Stomach (tissue), 4 donors: ENCODE measurements around the gene MFGE8.

Source experiments
- EP300 ChIP-seq: sonication (generic); formaldehyde crosslinking; IDR thresholded peaks from one replicate; pipeline ENCODE4 v1.6.1; 2017; ENCODE audit warnings: antibody characterized with exemption
- POLR2A ChIP-seq, 4 donors: fragments of 450-650 bp; IDR thresholded peaks; one replicate each; pipeline ENCODE4 v1.6.1; 2016; ENCODE audit warnings: antibody characterized with exemption in 4 of 4, control low read depth in 2 of 4, mild to moderate bottlenecking in 1 of 4, moderate library complexity in 1 of 4
- TF ChIP-seq, protein P1 (sequence below), 7 experiments: fragments of 450-650 bp in 4 of 7; fragments of 200-600 bp in 3 of 7; sonication (generic) in 3 of 7; IDR thresholded peaks; one replicate each; pipeline ENCODE4 v1.5.1; 2016 to 2019; ENCODE audit warnings: antibody characterized with exemption in 7 of 7, control low read depth in 2 of 7, mild to moderate bottlenecking in 1 of 7

DNA sequence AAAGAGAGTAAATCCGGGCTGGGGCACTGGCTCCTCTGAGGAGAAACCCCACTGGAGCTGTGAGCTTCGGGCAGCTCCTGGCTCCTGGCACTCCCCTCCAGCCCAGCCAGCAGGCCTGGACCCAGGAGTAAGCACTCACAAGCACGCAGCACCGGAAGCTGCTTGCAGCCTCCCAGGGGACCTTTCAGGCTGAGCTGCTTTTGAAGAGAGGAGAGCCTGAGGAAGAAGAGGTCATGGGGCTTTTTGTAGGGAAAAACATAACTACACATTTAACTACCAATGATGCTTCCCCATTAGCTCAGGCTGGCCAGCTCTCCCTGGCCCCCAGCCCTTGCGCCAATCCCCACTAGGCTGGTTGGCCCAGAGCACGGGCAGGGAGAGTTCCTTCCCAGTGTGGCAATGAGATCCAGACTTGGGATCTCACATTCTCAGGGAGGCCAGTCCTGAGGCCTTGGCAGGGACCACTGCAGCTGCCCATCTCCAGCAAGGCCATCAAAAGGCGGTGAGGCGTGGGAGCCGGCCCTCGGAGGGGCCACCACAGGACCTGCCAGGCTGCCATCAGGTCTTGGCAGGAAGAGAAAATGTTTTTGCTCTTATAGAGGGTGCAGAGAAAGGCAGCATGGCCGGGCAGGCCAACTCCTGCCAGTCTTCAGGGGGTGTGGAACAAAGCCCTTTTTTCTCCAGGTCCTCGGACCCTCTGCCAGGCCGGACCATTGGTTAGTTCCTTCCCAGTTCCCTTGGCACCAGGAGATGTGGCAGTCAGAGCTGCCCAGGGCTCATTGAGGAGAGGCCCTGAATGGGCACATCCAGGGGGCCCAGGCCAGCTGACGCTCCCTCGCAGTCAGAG, 41.5 kb upstream of the MFGE8 start:
- TF ChIP-seq EP300 (no peak), POLR2A (IDR thresholded peaks at IDR 0.05) (no peak)
- TF ChIP-seq, protein P1, sequence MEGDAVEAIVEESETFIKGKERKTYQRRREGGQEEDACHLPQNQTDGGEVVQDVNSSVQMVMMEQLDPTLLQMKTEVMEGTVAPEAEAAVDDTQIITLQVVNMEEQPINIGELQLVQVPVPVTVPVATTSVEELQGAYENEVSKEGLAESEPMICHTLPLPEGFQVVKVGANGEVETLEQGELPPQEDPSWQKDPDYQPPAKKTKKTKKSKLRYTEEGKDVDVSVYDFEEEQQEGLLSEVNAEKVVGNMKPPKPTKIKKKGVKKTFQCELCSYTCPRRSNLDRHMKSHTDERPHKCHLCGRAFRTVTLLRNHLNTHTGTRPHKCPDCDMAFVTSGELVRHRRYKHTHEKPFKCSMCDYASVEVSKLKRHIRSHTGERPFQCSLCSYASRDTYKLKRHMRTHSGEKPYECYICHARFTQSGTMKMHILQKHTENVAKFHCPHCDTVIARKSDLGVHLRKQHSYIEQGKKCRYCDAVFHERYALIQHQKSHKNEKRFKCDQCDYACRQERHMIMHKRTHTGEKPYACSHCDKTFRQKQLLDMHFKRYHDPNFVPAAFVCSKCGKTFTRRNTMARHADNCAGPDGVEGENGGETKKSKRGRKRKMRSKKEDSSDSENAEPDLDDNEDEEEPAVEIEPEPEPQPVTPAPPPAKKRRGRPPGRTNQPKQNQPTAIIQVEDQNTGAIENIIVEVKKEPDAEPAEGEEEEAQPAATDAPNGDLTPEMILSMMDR (IDR thresholded peaks at IDR 0.05) = no peak
